Body of pancreas (tissue), 4 donors: Measurements from ENCODE around the gene RBP2. TPM values are rescaled to one million over a fixed set of nuclear protein-coding genes. Genes with fewer than 3 reads are reported as not detected.
A peak's percentile ranks its signal among the peaks of the same experiment; 100 is the strongest.

Experiments used
- ATAC-seq: fragments of 150-250 bp; one replicate; pipeline ENCODE4 v1.9.1; 2016
- DNase-seq, 4 donors: peaks; one replicate each; pipeline ENCODE4 v3.0.0-alpha.2; 2019
- H3K27ac ChIP-seq, 4 donors: fragments of 200-600 bp; sonication (generic); 1 replicate in 3 of 4; 2 replicates in 1 of 4; pipeline versions ENCODE4 v1.5.1 to v1.6.1; 2016 to 2019; ENCODE audit warnings: mild to moderate bottlenecking in 1 of 4, mixed read lengths in 1 of 4, moderate library complexity in 1 of 4
- H3K27me3 ChIP-seq, 2 donors: fragments of 200-600 bp; sonication (generic); one replicate each; pipeline ENCODE4 v1.6.0; 2016; ENCODE audit warnings: mild to moderate bottlenecking in 1 of 2
- H3K36me3 ChIP-seq, 2 donors: fragments of 200-600 bp; sonication (generic); replicated peaks in 1 of 2; 2 replicates each; pipeline ENCODE4 v1.5.1; 2016; ENCODE audit warnings: low read depth in 2 of 2; ENCODE audit not compliant: insufficient read depth in 1 of 2
- H3K4me1 ChIP-seq: fragments of 200-600 bp; sonication (generic); one replicate; pipeline ENCODE4 v1.6.0; 2016
- H3K4me3 ChIP-seq, 2 donors: fragments of 200-600 bp; sonication (generic); 1 replicate in 1 of 2; 2 replicates in 1 of 2; pipeline ENCODE4 v1.5.1; 2016 to 2019
- H3K9me3 ChIP-seq, 3 donors: fragments of 200-600 bp; sonication (generic); 1 replicate in 2 of 3; 2 replicates in 1 of 3; pipeline ENCODE4 v1.5.1; 2016
- POLR2A ChIP-seq, 3 donors: fragments of 450-650 bp; IDR thresholded peaks; one replicate each; pipeline ENCODE4 v1.6.1; 2016; ENCODE audit warnings: antibody characterized with exemption in 3 of 3, mild to moderate bottlenecking in 2 of 3
- WGBS, 2 donors: methylation state at CpG; one replicate each; pipeline ENCODE4 v1.1.5; 2017; 5-methylcytosine and 5-hydroxymethylcytosine counted together
- intact Hi-C: fragments of 100-400 bp; cut with DNase I; formaldehyde crosslinking; loops from one replicate; pipeline ENCODE4 v1.15.1; 2023
- total RNA-seq, 2 donors: library from RNA; depleted of rRNA; stranded (reverse); fragments of >200 nt; gene quantifications; one replicate each; pipeline ENCODE4 v1.1.0, GENCODE V29; 2016
- TF ChIP-seq, protein P1 (sequence below), 7 experiments: fragments of 450-650 bp in 4 of 7; fragments of 200-600 bp in 3 of 7; sonication (generic) in 3 of 7; IDR thresholded peaks; one replicate each; pipeline ENCODE4 v1.5.1; 2016 to 2019; ENCODE audit warnings: antibody characterized with exemption in 7 of 7

The RBP2 gene
- total RNA-seq, 2 donors from 2014 or later: not detected

DNA sequence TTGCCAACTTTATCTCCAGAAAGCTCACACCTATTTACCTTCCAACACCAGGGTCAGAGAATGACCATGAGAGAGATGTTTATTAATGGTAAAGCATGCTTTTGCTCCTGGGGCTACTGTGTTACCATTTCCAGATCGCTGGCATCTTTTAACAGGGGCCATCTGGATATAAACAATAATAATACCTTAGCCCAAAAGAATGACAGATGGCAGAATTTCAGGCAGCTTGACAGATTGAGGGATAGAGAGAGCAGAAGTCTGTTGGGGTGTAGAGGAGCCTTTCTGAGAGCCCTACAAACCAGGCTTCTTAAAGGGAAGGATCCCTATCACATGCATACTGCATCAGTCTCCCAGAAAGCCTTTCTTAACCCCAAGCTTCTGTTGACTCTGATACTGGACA lies 45.5 kb upstream of the RBP2 start:
- intact Hi-C loops: no loop called here

DNA sequence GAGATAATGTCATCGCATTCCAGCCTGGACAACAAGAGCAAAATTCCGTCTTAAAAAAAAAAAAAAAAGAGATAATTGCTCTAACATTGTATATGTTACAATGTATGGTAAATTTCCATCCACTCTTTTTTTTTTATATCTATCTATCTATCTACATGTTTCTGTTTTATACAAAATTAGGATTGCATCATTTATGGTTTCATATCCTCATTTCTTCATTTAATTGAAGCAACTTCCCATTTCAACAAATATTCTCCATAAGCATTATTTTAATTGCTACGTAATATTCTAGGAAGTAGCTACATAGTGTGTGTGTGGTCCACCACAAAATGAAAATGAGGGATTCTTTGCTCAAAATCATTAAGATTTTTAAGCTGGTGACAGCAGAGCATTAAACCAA lies 44.8 kb upstream of the RBP2 start:
- no peak for ATAC-seq
- Histone ChIP-seq H3K27ac (no peak overlapping the region), H3K36me3 (peaks cover 0 to 5% of the 10 kb centered on the region in 2 donors), H3K4me3 (no peak overlapping the region), H3K27me3 (no peaks in the 10 kb centered on the region), H3K9me3 (no peaks in the 10 kb centered on the region), H3K4me1 (peaks cover 18% of the 10 kb centered on the region)
- WGBS, 2 donors: 83 to 93% methylated on average over 3 of the region's 3 CpGs
- intact Hi-C loops: no loop called here
- no peak for TF ChIP-seq POLR2A (IDR thresholded peaks at IDR 0.05)
- TF ChIP-seq, protein P1, sequence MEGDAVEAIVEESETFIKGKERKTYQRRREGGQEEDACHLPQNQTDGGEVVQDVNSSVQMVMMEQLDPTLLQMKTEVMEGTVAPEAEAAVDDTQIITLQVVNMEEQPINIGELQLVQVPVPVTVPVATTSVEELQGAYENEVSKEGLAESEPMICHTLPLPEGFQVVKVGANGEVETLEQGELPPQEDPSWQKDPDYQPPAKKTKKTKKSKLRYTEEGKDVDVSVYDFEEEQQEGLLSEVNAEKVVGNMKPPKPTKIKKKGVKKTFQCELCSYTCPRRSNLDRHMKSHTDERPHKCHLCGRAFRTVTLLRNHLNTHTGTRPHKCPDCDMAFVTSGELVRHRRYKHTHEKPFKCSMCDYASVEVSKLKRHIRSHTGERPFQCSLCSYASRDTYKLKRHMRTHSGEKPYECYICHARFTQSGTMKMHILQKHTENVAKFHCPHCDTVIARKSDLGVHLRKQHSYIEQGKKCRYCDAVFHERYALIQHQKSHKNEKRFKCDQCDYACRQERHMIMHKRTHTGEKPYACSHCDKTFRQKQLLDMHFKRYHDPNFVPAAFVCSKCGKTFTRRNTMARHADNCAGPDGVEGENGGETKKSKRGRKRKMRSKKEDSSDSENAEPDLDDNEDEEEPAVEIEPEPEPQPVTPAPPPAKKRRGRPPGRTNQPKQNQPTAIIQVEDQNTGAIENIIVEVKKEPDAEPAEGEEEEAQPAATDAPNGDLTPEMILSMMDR (IDR thresholded peaks at IDR 0.05): no peak
- DNase-seq: no peak

More for the DNA sequence above, 45.5 kb upstream of the RBP2 start:
- Histone ChIP-seq H3K27ac (no peak overlapping the region), H3K36me3 (peaks cover 0 to 9% of the 10 kb centered on the region in 2 donors), H3K4me3 (no peak overlapping the region), H3K4me1 (peaks cover 23% of the 10 kb centered on the region), H3K9me3 (no peaks in the 10 kb centered on the region), H3K27me3 (no peaks in the 10 kb centered on the region)
- TF ChIP-seq POLR2A (IDR thresholded peaks at IDR 0.05): no peak
- ATAC-seq: no peak
- 53 to 55% methylated on average over 1 of the region's 1 CpG for WGBS, 2 donors
- no peak for DNase-seq

DNA sequence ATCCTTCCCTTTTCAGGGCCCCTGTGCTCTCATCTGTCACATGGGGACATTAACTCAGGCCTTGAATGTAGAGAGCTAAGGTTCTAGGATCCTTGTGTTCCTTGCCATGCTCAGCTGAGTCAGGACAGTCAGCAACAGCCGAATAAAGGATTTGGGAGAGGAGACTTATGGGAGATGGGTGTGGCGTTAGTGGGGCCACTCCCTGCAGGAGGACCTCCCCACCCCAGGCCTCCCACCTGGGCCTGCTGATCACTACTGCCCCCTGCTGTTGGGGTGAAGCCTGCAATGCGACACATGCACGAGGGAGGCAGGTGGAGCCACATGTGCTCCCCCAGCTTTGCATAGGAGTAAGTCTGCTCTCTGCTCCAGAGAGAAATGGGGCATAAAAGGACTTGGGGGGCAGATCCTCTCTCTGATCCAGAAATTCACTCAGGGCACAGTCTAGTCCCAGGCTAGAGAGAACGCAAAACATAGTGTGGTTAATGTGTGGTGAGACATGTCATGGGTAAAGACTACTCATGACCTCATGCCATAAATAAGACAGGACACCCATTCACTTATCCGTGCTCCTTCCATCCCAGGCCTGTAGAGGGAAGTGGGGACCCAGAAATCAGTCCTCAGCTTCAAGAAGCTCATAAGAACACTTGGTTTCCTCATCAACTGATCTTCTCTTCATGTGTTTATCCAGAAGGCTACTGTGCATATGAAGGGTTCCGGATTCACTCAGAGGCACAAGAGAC lies 43.9 kb upstream of the RBP2 start:
- 70 to 74% methylated on average over 7 of the region's 7 CpGs for WGBS, 2 donors
- TF ChIP-seq POLR2A (IDR thresholded peaks at IDR 0.05): no peak
- TF ChIP-seq, protein P1 (IDR thresholded peaks at IDR 0.05): peak; percentile 12 to 53 (median 39)
- Histone ChIP-seq H3K36me3 (peaks cover 0 to 5% of the 10 kb centered on the region in 2 donors), H3K27ac (peak overlapping the region in 1 of 4 donors; percentile 7), H3K27me3 (no peaks in the 10 kb centered on the region), H3K4me3 (no peak overlapping the region), H3K9me3 (no peaks in the 10 kb centered on the region), H3K4me1 (peaks cover 18% of the 10 kb centered on the region)
- intact Hi-C loops: no loop called here
- DNase-seq (peak in 2 of 4 donors; percentile 60 to 63), ATAC-seq (peak; percentile 64)

DNA sequence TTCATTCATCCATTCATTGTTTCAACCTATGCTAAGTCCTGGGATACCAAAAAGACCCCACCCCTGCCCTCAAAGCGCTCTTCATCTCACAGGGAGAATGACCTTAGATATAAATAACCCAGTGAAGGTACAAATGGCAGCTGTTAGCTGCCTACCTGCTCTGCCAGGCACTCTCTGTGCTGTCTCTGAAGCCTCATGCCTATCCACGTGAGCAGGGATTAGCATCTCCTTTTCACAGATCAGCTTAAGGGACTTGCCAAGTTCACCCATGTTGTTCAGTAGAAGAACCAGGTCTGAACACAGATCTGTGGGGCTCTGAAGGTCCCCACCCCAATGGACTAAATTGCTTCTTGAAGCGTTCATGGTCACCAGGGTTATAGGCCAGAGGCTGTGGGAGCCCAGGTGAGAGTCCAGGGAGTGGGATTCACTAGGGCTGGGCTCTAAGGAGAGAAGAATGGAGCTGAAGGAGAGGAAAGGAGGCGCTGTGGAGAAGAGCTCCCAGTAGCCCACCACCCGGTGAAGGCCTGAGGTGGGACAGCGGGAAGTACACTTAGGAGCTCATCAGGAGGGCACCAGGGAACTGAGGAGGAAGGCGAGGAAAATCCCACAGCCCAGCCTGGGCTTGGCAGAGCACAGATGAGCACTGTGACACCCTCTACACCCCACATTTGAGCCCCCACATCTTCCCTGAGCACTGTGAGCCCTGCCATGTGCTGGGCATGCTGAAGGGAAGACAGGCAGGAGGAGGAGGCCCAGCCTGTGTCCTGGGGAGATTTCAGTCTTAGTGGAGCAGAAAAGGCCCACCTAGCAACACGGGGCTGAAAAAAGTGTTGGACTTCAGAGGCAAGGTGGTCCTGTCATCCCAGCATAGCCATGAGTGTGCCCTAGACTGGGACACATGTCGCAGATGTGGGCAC lies 42.9 kb upstream of the RBP2 start:
- DNase-seq: peak in 1 of 4 donors; percentile 7
- Histone ChIP-seq H3K4me1 (peaks cover 18% of the 10 kb centered on the region), H3K4me3 (no peak overlapping the region), H3K9me3 (no peaks in the 10 kb centered on the region), H3K27ac (peak overlapping the region in 1 of 4 donors; percentile 7), H3K36me3 (peaks cover 0 to 5% of the 10 kb centered on the region in 2 donors), H3K27me3 (no peaks in the 10 kb centered on the region)
- TF ChIP-seq POLR2A (IDR thresholded peaks at IDR 0.05): no peak
- TF ChIP-seq, protein P1 (IDR thresholded peaks at IDR 0.05): no peak
- no peak for ATAC-seq
- intact Hi-C loops: no loop called here
- 91 to 94% methylated on average over 8 to 9 of the region's 9 CpGs for WGBS, 2 donors

DNA sequence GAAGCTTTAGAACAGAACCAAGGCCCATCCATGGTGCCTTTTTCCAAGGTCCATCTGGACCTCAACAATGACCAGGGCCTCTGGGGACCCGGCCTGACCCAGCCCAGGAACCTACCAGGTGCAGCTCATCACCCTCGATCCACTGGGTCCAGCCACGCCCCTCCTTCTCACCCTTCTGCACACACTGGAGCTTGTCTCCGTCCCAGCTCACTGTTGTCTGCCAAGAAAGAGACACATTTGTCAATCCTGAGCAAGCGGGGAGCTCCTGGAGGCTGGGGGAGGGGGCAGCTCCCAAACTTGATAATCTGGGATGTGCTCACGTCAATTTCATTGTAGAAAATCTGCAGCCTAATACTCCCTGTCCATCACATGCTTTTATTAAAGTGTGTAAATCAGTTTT lies 42.0 kb upstream of the RBP2 start:
- WGBS, 2 donors: 76 to 79% methylated on average over 5 to 6 of the region's 6 CpGs
- peaks cover 0 to 5% of the 10 kb centered on the region in 2 donors for H3K36me3 ChIP-seq
- H3K27me3 ChIP-seq: no peaks in the 10 kb centered on the region
- peak in 1 of 4 donors; percentile 7 for DNase-seq
- H3K4me1 ChIP-seq: peaks cover 18% of the 10 kb centered on the region
- no peak overlapping the region for H3K27ac ChIP-seq
- H3K4me3 ChIP-seq: no peak overlapping the region
- no peak for TF ChIP-seq POLR2A (IDR thresholded peaks at IDR 0.05)
- TF ChIP-seq, protein P1 (IDR thresholded peaks at IDR 0.05): no peak
- H3K9me3 ChIP-seq: no peaks in the 10 kb centered on the region
- intact Hi-C loops: no loop called here
- no peak for ATAC-seq
